ENCODE results near the gene GTF2H4.
"Not testable (repeated sequence)": the region's sequence is repeated elsewhere in the genome, so short reads cannot be mapped to it uniquely, and the experiment has no call there.

DNA sequence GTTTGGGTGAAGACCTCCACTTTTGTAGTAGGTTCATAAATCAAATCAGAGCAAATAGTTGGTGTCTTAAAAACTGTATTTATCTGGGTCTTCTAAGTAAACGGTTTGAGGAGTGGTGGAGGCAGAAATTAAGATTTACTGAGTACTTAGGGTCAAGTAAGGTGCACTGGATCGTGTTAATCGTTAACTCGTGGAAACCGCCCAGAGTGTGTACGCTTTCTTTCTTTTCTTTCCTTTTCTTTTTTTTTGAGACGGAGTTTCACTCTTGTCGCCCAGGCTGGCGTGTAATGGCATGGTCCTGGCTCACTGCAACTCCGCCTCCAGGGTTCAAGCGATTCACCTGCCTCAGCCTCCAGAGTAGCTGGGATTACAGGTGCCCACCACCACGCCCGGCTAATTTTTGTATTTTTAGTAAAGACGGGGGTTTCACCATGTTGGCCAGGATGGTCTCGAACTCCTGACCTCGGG, 683 bp upstream of the GTF2H4 start:
- TF ChIP-seq POLR2AphosphoS5 (IDR thresholded peaks at IDR 0.05; ENCODE audit: borderline replicate concordance, low read depth, low read length); EZH2 (IDR thresholded peaks at IDR 0.05); FOXP2 (optimal IDR thresholded peaks at IDR 0.05; ENCODE audit: control extremely low read depth, extremely low read length, insufficient read depth): not testable (repeated sequence)
